ENCODE data around the gene UBE2L3. TPM values are rescaled to one million over a fixed set of nuclear protein-coding genes. Genes with fewer than 3 reads are reported as not detected.
"Not testable (repeated sequence)": the region's sequence is repeated elsewhere in the genome, so short reads cannot be mapped to it uniquely, and the experiment has no call there.

The UBE2L3 gene
- total and polyA plus RNA-seq, 4 donors, result 37.2 to 63.0 (median 44.0) TPM

GRCh38 chr22:21573293-21573734 lies 5.8 kb downstream of the UBE2L3 start:
- Histone ChIP-seq H3K36me3 (ENCODE audit: control insufficient read depth in 4 of 4, insufficient read depth in 4 of 4, low read length in 4 of 4) (no peaks in the 10 kb centered on the region), H3K9me3 (ENCODE audit: control insufficient read depth in 4 of 4, insufficient read depth in 3 of 4, low read length in 3 of 4) (no peaks in the 10 kb centered on the region), H3K4me1 (ENCODE audit: control insufficient read depth in 5 of 5, insufficient read depth in 5 of 5, low read length in 5 of 5) (peaks cover 12 to 31% (median 26%) of the 10 kb centered on the region in 5 donors), H3K4me3 (no peak overlapping the region), H3K27ac (ENCODE audit: low read depth in 1 of 2, low read length in 1 of 2) (no peak overlapping the region), H3K9ac (ENCODE audit: insufficient read depth in 1 of 2, low read length in 2 of 2) (no peak overlapping the region), H3K27me3 (ENCODE audit: control insufficient read depth in 3 of 3, insufficient read depth in 3 of 3, low read length in 2 of 3) (no peaks in the 10 kb centered on the region)
- no peak for TF ChIP-seq CTCF (IDR thresholded peaks at IDR 0.05; ENCODE audit: control extremely low read depth, extremely low read depth)
- 68 to 80% methylated on average over 6 of the region's 6 CpGs for WGBS, 2 donors
- no peak for ATAC-seq (ENCODE audit: insufficient read depth, low FRiP score)
- no peak for DNase-seq

- Histone ChIP-seq H3K4me3 (no peak overlapping the region), H3K9ac (ENCODE audit: insufficient read depth in 1 of 2, low read length in 2 of 2) (no peak overlapping the region), H3K4me1 (ENCODE audit: control insufficient read depth in 5 of 5, insufficient read depth in 5 of 5, low read length in 5 of 5) (peaks cover 9 to 31% (median 23%) of the 10 kb centered on the region in 5 donors), H3K27ac (ENCODE audit: low read depth in 1 of 2, low read length in 1 of 2) (no peak overlapping the region), H3K36me3 (ENCODE audit: control insufficient read depth in 4 of 4, insufficient read depth in 4 of 4, low read length in 4 of 4) (no peaks in the 10 kb centered on the region), H3K9me3 (ENCODE audit: control insufficient read depth in 4 of 4, insufficient read depth in 3 of 4, low read length in 3 of 4) (no peaks in the 10 kb centered on the region), H3K27me3 (ENCODE audit: control insufficient read depth in 3 of 3, insufficient read depth in 3 of 3, low read length in 2 of 3) (no peaks in the 10 kb centered on the region)
- WGBS, 2 donors, result 84 to 89% methylated on average over 5 of the region's 5 CpGs
- no peak for TF ChIP-seq CTCF (IDR thresholded peaks at IDR 0.05; ENCODE audit: control extremely low read depth, extremely low read depth)
- ATAC-seq (ENCODE audit: insufficient read depth, low FRiP score), result no peak
- DNase-seq, result no peak
Measured at GRCh38 chr22:21573750-21574494, 6.4 kb downstream of the UBE2L3 start.

GRCh38 chr22:21579474-21579851 lies 11.9 kb downstream of the UBE2L3 start:
- WGBS, 2 donors, result 65 to 74% methylated on average over 6 of the region's 6 CpGs

GRCh38 chr22:21580623-21581007 lies 13.1 kb downstream of the UBE2L3 start:
- not testable (repeated sequence) for H3K27me3 ChIP-seq (ENCODE audit: control insufficient read depth in 3 of 3, insufficient read depth in 3 of 3, low read length in 2 of 3); H3K27ac ChIP-seq (ENCODE audit: low read depth in 1 of 2, low read length in 1 of 2); H3K9ac ChIP-seq (ENCODE audit: insufficient read depth in 1 of 2, low read length in 2 of 2); H3K4me3 ChIP-seq; ATAC-seq (ENCODE audit: insufficient read depth, low FRiP score); H3K36me3 ChIP-seq (ENCODE audit: control insufficient read depth in 4 of 4, insufficient read depth in 4 of 4, low read length in 4 of 4); DNase-seq; H3K9me3 ChIP-seq (ENCODE audit: control insufficient read depth in 4 of 4, insufficient read depth in 3 of 4, low read length in 3 of 4)
- H3K4me1 ChIP-seq (ENCODE audit: control insufficient read depth in 5 of 5, insufficient read depth in 5 of 5, low read length in 5 of 5), result peaks cover 0 to 17% (median 0%) of the 10 kb centered on the region in 5 donors
- WGBS, 2 donors, result 94 to 96% methylated on average over 9 of the region's 9 CpGs

More at GRCh38 chr22:21579474-21579851, 11.9 kb downstream of the UBE2L3 start:
- no peaks in the 10 kb centered on the region for H3K9me3 ChIP-seq (ENCODE audit: control insufficient read depth in 4 of 4, insufficient read depth in 3 of 4, low read length in 3 of 4)
- TF ChIP-seq CTCF (IDR thresholded peaks at IDR 0.05; ENCODE audit: control extremely low read depth, extremely low read depth), result no peak
- no peak overlapping the region for H3K4me3 ChIP-seq
- DNase-seq, result no peak
- H3K36me3 ChIP-seq (ENCODE audit: control insufficient read depth in 4 of 4, insufficient read depth in 4 of 4, low read length in 4 of 4), result no peaks in the 10 kb centered on the region
- ATAC-seq (ENCODE audit: insufficient read depth, low FRiP score), result no peak
- peaks cover 0 to 15% (median under 1%) of the 10 kb centered on the region in 5 donors for H3K4me1 ChIP-seq (ENCODE audit: control insufficient read depth in 5 of 5, insufficient read depth in 5 of 5, low read length in 5 of 5)
- H3K27ac ChIP-seq (ENCODE audit: low read depth in 1 of 2, low read length in 1 of 2), result no peak overlapping the region
- H3K27me3 ChIP-seq (ENCODE audit: control insufficient read depth in 3 of 3, insufficient read depth in 3 of 3, low read length in 2 of 3), result no peaks in the 10 kb centered on the region
- H3K9ac ChIP-seq (ENCODE audit: insufficient read depth in 1 of 2, low read length in 2 of 2), result no peak overlapping the region

GRCh38 chr22:21581009-21581713 lies 13.6 kb downstream of the UBE2L3 start:
- H3K27ac ChIP-seq (ENCODE audit: low read depth in 1 of 2, low read length in 1 of 2); H3K4me3 ChIP-seq; H3K36me3 ChIP-seq (ENCODE audit: control insufficient read depth in 4 of 4, insufficient read depth in 4 of 4, low read length in 4 of 4); H3K9me3 ChIP-seq (ENCODE audit: control insufficient read depth in 4 of 4, insufficient read depth in 3 of 4, low read length in 3 of 4); H3K27me3 ChIP-seq (ENCODE audit: control insufficient read depth in 3 of 3, insufficient read depth in 3 of 3, low read length in 2 of 3); H3K9ac ChIP-seq (ENCODE audit: insufficient read depth in 1 of 2, low read length in 2 of 2); DNase-seq; ATAC-seq (ENCODE audit: insufficient read depth, low FRiP score): not testable (repeated sequence)
- H3K4me1 ChIP-seq (ENCODE audit: control insufficient read depth in 5 of 5, insufficient read depth in 5 of 5, low read length in 5 of 5), result peaks cover 0 to 18% (median 0%) of the 10 kb centered on the region in 5 donors
- 94 to 95% methylated on average over 10 of the region's 10 CpGs for WGBS, 2 donors

Measured in lung (tissue), 12 donors.